Tibial artery (tissue), 4 donors: ENCODE measurements around the gene KL.

Experiments used
- DNase-seq, 2 donors: peaks; one replicate each; pipeline ENCODE4 v3.0.0-alpha.2; 2019
- H3K27ac ChIP-seq, 2 donors: fragments of 200-600 bp; sonication (generic) in 1 of 2; 1 replicate in 1 of 2; 2 replicates in 1 of 2; pipeline ENCODE4 v1.5.1; 2018 to 2019; ENCODE audit warnings: mild to moderate bottlenecking in 1 of 2
- H3K27me3 ChIP-seq, 2 donors: fragments of 200-600 bp; sonication (generic) in 1 of 2; one replicate each; pipeline versions ENCODE4 v1.5.1 to v1.6.0; 2016 to 2019
- H3K36me3 ChIP-seq, 3 donors: fragments of 200-600 bp; sonication (generic) in 2 of 3; one replicate each; pipeline ENCODE4 v1.5.1; 2016 to 2019; ENCODE audit warnings: mild to moderate bottlenecking in 2 of 3
- H3K4me1 ChIP-seq, 4 donors: fragments of 200-600 bp; sonication (generic) in 2 of 4; 1 replicate in 3 of 4; 2 replicates in 1 of 4; pipeline ENCODE4 v1.5.1; 2016 to 2019
- H3K4me3 ChIP-seq, 2 donors: fragments of 200-600 bp; sonication (generic) in 1 of 2; 1 replicate in 1 of 2; 2 replicates in 1 of 2; pipeline ENCODE4 v1.5.1; 2018 to 2019; ENCODE audit warnings: mild to moderate bottlenecking in 2 of 2
- H3K9me3 ChIP-seq, 3 donors: fragments of 200-600 bp; sonication (generic) in 1 of 3; one replicate each; pipeline ENCODE4 v1.5.1; 2016 to 2019
- intact Hi-C: fragments of 100-400 bp; cut with DNase I; formaldehyde crosslinking; loops from one replicate; pipeline ENCODE4 v1.15.0; 2023; ENCODE audit warnings: low total_unique reads
- TF ChIP-seq, protein P1 (sequence below), 2 experiments: fragments of 200-600 bp in 1 of 2; fragments of 450-650 bp in 1 of 2; IDR thresholded peaks; one replicate each; pipeline ENCODE4 v1.5.1; 2017 to 2019; ENCODE audit warnings: antibody characterized with exemption in 2 of 2, mild to moderate bottlenecking in 1 of 2, moderate library complexity in 1 of 2

KL gene

DNA sequence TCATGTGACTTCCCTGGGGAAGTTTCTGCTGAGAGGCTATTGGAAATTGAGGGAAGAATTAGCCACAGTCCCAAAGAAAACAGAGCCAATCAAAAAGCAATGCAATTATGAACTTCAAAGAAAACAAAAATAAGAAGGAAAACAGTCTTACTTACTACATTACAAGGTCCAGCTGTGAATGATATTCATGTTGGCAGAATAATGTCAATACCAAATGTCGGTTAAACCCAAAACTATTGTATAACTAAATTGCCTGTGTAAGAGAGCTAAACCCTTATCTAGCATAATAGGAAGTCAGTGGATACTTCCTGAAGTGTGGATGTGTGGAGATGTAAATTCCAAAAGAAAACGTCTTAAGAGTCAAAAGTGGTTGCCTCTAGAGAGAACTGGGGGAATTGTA, 12.4 kb downstream of the KL start:
- TF ChIP-seq, protein P1, sequence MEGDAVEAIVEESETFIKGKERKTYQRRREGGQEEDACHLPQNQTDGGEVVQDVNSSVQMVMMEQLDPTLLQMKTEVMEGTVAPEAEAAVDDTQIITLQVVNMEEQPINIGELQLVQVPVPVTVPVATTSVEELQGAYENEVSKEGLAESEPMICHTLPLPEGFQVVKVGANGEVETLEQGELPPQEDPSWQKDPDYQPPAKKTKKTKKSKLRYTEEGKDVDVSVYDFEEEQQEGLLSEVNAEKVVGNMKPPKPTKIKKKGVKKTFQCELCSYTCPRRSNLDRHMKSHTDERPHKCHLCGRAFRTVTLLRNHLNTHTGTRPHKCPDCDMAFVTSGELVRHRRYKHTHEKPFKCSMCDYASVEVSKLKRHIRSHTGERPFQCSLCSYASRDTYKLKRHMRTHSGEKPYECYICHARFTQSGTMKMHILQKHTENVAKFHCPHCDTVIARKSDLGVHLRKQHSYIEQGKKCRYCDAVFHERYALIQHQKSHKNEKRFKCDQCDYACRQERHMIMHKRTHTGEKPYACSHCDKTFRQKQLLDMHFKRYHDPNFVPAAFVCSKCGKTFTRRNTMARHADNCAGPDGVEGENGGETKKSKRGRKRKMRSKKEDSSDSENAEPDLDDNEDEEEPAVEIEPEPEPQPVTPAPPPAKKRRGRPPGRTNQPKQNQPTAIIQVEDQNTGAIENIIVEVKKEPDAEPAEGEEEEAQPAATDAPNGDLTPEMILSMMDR (IDR thresholded peaks at IDR 0.05), result no peak
- Histone ChIP-seq H3K36me3 (no peaks in the 10 kb centered on the region), H3K4me1 (no peaks in the 10 kb centered on the region), H3K27me3 (no peaks in the 10 kb centered on the region), H3K27ac (no peak overlapping the region), H3K4me3 (no peak overlapping the region), H3K9me3 (no peaks in the 10 kb centered on the region)
- intact Hi-C loops, result no loop called here
- DNase-seq, result no peak

DNA sequence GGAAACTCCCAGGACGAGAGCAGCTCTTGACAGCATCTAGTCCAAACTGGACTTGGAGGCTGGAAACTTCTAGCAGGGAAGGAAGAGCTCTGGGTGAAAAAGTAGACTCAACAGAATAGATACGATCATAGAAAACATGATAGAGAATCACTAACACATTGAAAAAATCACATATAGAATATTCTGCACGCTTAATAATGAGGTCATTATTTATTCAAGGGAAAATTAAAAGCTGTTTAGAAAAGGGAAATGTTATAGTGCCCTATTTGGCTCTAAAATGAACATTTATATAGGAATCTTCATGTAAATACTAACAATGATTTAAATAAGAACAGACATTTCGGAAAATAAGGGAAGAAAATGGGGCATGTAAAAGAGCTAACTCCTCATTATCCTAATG, 15.1 kb downstream of the KL start:
- DNase-seq, result no peak

DNA sequence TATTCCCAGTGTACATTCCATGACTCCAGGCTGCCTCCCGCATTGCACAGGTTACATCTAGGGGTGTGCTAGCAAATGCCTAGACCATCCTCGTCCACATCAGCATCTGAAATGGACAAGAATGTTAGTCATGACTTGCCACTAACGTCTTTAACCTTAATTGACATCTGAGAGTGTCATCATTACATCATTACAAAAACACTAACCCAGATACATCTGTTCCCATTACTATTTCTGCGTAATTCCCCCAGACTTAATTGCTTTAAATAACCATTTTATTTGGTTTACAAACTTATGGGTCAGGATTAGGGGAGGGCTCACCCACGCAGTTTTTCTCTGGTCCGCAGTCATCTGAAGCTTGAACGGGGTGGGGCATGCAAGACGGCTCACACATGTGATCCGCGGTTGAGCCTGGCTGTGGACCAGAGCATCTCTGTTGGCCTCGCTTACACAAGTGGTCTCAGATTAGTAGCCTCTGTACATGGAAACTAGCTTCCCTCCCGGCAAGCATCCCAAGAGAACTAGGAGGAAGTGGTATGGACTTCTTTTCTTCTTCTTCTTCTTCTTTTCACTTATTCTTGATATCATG, 15.9 kb downstream of the KL start:
- Histone ChIP-seq H3K27ac (no peak overlapping the region), H3K9me3 (no peaks in the 10 kb centered on the region), H3K36me3 (no peaks in the 10 kb centered on the region), H3K4me1 (no peaks in the 10 kb centered on the region), H3K27me3 (no peaks in the 10 kb centered on the region), H3K4me3 (no peak overlapping the region)
- TF ChIP-seq, protein P1 (IDR thresholded peaks at IDR 0.05), result no peak
- no peak for DNase-seq
- intact Hi-C loops, result no loop called here

More for the DNA sequence above, 15.1 kb downstream of the KL start:
- Histone ChIP-seq H3K4me1 (no peaks in the 10 kb centered on the region), H3K4me3 (no peak overlapping the region), H3K27ac (no peak overlapping the region), H3K9me3 (no peaks in the 10 kb centered on the region), H3K36me3 (no peaks in the 10 kb centered on the region), H3K27me3 (no peaks in the 10 kb centered on the region)
- TF ChIP-seq, protein P1 (IDR thresholded peaks at IDR 0.05), result no peak
- intact Hi-C loops, result no loop called here

DNA sequence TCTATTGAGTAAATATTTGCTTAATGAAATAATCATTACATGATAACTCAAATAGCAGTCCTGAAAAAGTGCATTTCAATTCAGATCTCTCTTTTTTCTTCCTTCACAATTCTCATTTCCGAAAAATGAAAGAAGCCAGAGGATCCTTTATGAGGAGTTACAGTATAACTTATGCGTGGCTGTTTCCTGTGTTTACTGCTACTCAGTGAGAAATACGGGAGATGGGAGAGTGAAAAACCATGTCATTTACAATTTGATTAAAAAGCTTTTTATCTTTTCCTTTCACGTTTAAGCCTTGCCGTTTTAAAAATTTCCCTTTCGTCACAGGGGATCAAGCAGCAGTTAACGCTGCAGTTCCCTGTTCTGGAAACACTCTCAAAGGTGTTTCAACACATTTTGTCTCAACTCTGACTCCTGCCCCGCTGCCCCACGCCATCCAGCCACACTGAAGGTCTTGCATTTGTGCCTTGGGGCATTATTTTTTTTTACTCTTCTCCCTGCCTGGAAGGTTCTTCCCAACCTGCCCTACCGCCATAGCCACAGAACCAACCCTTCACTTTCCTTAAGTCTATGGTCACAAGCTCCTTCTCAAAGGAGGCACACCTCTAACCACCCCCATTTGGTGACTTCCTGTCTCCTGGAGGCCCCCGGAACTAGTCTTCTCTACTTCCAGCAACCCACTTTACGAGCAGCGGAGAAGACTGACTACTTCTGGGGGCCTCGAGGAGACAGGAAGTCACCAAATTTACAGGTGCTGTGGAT, 17.0 kb downstream of the KL start:
- no peak for DNase-seq
- intact Hi-C loops, result no loop called here
- no peaks in the 10 kb centered on the region for H3K4me1 ChIP-seq
- TF ChIP-seq, protein P1 (IDR thresholded peaks at IDR 0.05), result no peak
- H3K9me3 ChIP-seq, result no peaks in the 10 kb centered on the region
- H3K27me3 ChIP-seq, result no peaks in the 10 kb centered on the region
- H3K36me3 ChIP-seq, result no peaks in the 10 kb centered on the region
- H3K27ac ChIP-seq, result no peak overlapping the region
- no peak overlapping the region for H3K4me3 ChIP-seq

DNA sequence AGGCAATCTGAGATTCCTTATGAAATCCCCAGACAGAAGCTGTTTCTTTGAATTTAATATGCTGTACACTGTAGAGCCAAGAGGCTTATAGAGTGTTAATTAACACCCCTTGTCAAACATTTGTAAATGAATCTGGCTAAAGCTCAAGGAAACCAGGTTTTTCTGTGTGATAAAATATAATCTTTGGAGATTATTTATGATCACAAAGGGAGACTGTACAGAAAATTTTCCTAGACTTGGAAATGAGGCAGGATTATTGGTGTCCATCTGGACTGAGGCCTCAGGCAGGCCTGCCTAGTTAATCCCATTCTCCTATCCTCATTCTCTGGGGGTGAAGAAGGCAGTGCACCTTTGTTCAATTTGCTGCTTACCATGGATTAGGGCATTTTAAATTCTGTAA, 17.8 kb downstream of the KL start:
- Histone ChIP-seq H3K4me1 (no peaks in the 10 kb centered on the region), H3K4me3 (no peak overlapping the region), H3K36me3 (no peaks in the 10 kb centered on the region), H3K27me3 (no peaks in the 10 kb centered on the region), H3K9me3 (no peaks in the 10 kb centered on the region), H3K27ac (no peak overlapping the region)
- TF ChIP-seq, protein P1 (IDR thresholded peaks at IDR 0.05), result no peak
- no peak for DNase-seq
- intact Hi-C loops, result no loop called here
